Sigmoid colon (tissue), 7 donors: Measurements from ENCODE around the gene RABEP1. TPM values are rescaled to one million over a fixed set of nuclear protein-coding genes. Genes with fewer than 3 reads are reported as not detected.

Experiments used
- DNase-seq: peaks from one replicate; pipeline ENCODE4 v3.0.0-alpha.2; 2019
- H3K27ac ChIP-seq, 4 donors: fragments of 200-600 bp; sonication (generic); one replicate each; pipeline ENCODE4 v1.5.1; 2016 to 2019; ENCODE audit warnings: mild to moderate bottlenecking in 1 of 4
- H3K27me3 ChIP-seq, 3 donors: fragments of 200-600 bp; sonication (generic); one replicate each; pipeline ENCODE4 v1.5.1; 2019; ENCODE audit warnings: mild to moderate bottlenecking in 1 of 3
- H3K36me3 ChIP-seq, 4 donors: fragments of 200-600 bp; sonication (generic); one replicate each; pipeline ENCODE4 v1.5.1; 2016 to 2019
- H3K4me1 ChIP-seq, 4 donors: fragments of 200-600 bp; sonication (generic); one replicate each; pipeline ENCODE4 v1.5.1; 2017 to 2019
- H3K4me3 ChIP-seq, 4 donors: fragments of 200-600 bp; sonication (generic); one replicate each; pipeline ENCODE4 v1.5.1; 2017 to 2019; ENCODE audit warnings: mild to moderate bottlenecking in 2 of 4, moderate library complexity in 1 of 4
- H3K9me3 ChIP-seq, 4 donors: fragments of 200-600 bp in 3 of 4; sonication (generic) in 3 of 4; one replicate each; pipeline versions ENCODE4 v1.5.1 to v1.6.1; 2013 to 2019
- EP300 ChIP-seq, 4 donors: sonication (generic); formaldehyde crosslinking; IDR thresholded peaks; one replicate each; pipeline ENCODE4 v1.6.1; 2017; ENCODE audit warnings: antibody characterized with exemption in 4 of 4
- POLR2A ChIP-seq, 2 donors: fragments of 450-650 bp; IDR thresholded peaks; one replicate each; pipeline ENCODE4 v1.6.1; 2016; ENCODE audit warnings: antibody characterized with exemption in 2 of 2, mild to moderate bottlenecking in 2 of 2, moderate library complexity in 2 of 2
- POLR2AphosphoS5 ChIP-seq, 4 donors: sonication (generic); formaldehyde crosslinking; IDR thresholded peaks; one replicate each; pipeline ENCODE4 v1.6.1; 2017; ENCODE audit warnings: antibody characterized with exemption in 4 of 4
- WGBS, 2 donors: extraction: QIAGEN DNeasy Blood & Tissue Kit; methylation state at CpG; one replicate each; pipeline ENCODE4 v1.1.7; 2013; 5-methylcytosine and 5-hydroxymethylcytosine counted together
- intact Hi-C: fragments of 100-400 bp; cut with DNase I; formaldehyde crosslinking; loops from one replicate; pipeline ENCODE4 v1.15.1; 2023
- polyA plus RNA-seq, 3 donors: library from polyadenylated mRNA; stranded (reverse); fragments of 200-250 nt; gene quantifications; one replicate each; pipeline ENCODE4 v1.2.3, GENCODE V29; 2013
- total RNA-seq, 4 donors: library from RNA; depleted of rRNA; stranded (reverse); fragments of >200 nt; gene quantifications; one replicate each; pipeline ENCODE4 v1.1.0, GENCODE V29; 2016
- TF ChIP-seq, protein P1 (sequence below), 4 experiments: fragments of 450-650 bp in 3 of 4; fragments of 200-600 bp in 1 of 4; IDR thresholded peaks; one replicate each; pipeline ENCODE4 v1.5.1; 2016 to 2019; ENCODE audit warnings: antibody characterized with exemption in 4 of 4, mild to moderate bottlenecking in 3 of 4, moderate library complexity in 2 of 4
- donor health status: healthy with polysubstance abuse.
- donor health status: Bipolar disorder and iron deficiency.
- donor health status: healthy.

Gene RABEP1
- total and polyA plus RNA-seq, 7 donors = 12.7 to 52.9 (median 39.8) TPM

DNA sequence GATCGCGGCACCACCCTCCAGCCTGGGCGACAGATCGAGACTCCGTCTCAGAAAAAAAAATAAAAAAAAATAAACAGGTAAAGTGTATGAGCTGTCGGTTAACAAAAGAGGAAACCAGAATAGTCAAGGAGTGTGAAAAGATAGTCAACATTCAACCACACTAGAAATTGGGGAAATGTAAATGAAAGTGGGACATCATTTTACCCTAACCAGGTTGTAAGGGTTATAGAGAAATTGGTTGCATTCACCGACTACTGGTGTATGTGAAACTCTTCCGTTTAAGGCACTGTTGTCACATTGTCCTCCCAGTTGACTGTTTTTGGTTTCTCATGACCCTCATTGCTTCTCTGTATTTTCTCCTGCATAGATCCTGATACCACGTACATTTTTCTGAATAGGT, 62.8 kb downstream of the RABEP1 start:
- Histone ChIP-seq H3K27me3 (no peaks in the 10 kb centered on the region), H3K27ac (no peak overlapping the region), H3K4me1 (no peaks in the 10 kb centered on the region), H3K4me3 (no peak overlapping the region), H3K36me3 (peaks cover 16 to 60% (median 22%) of the 10 kb centered on the region in 4 donors), H3K9me3 (no peaks in the 10 kb centered on the region)
- no peak for DNase-seq
- intact Hi-C loops = no loop called here
- 89 to 94% methylated on average over 9 of the region's 9 CpGs for WGBS, 2 donors
- TF ChIP-seq POLR2A (IDR thresholded peaks at IDR 0.05) = no peak
- TF ChIP-seq POLR2AphosphoS5 (IDR thresholded peaks at IDR 0.05) = no peak
- TF ChIP-seq, protein P1, sequence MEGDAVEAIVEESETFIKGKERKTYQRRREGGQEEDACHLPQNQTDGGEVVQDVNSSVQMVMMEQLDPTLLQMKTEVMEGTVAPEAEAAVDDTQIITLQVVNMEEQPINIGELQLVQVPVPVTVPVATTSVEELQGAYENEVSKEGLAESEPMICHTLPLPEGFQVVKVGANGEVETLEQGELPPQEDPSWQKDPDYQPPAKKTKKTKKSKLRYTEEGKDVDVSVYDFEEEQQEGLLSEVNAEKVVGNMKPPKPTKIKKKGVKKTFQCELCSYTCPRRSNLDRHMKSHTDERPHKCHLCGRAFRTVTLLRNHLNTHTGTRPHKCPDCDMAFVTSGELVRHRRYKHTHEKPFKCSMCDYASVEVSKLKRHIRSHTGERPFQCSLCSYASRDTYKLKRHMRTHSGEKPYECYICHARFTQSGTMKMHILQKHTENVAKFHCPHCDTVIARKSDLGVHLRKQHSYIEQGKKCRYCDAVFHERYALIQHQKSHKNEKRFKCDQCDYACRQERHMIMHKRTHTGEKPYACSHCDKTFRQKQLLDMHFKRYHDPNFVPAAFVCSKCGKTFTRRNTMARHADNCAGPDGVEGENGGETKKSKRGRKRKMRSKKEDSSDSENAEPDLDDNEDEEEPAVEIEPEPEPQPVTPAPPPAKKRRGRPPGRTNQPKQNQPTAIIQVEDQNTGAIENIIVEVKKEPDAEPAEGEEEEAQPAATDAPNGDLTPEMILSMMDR (IDR thresholded peaks at IDR 0.05) = no peak
- TF ChIP-seq EP300 (IDR thresholded peaks at IDR 0.05) = no peak

DNA sequence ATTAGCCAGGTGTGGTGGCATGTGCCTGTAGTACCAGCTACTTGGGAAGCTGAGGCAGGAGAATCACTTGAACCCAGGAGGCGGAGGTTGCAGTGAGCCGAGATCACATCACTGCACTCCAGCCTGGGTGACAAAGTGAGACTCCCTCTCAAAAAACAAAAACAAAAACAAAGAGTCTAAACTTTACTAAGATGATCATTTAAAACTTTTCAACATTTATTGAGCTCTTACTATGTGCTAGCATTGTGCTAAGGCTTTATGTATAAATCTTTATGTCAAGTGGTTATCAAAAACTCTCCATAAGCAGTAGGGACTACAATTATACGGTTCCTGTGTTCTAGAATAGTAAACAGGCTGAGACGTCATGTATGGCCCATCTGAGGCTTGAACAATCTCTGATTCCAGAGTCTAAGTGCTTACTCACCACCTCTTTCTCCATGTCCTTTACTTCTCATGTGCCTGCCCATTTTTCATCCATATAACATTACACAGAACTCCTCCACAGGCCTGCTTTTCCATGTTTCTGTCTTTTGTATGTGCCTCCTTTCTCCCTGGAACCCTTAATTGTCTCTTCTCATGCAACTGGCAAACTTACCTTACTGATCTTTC, 70.7 kb downstream of the RABEP1 start:
- Histone ChIP-seq H3K4me1 (no peaks in the 10 kb centered on the region), H3K9me3 (no peaks in the 10 kb centered on the region), H3K4me3 (no peak overlapping the region), H3K27ac (no peak overlapping the region), H3K36me3 (peaks cover 4 to 95% (median 17%) of the 10 kb centered on the region in 4 donors), H3K27me3 (no peaks in the 10 kb centered on the region)
- no peak for DNase-seq
- WGBS, 2 donors = 91 to 94% methylated on average over 4 of the region's 4 CpGs
- intact Hi-C loops = no loop called here
- no peak for TF ChIP-seq POLR2AphosphoS5 (IDR thresholded peaks at IDR 0.05)
- no peak for TF ChIP-seq POLR2A (IDR thresholded peaks at IDR 0.05)
- no peak for TF ChIP-seq EP300 (IDR thresholded peaks at IDR 0.05)
- TF ChIP-seq, protein P1 (IDR thresholded peaks at IDR 0.05) = no peak

DNA sequence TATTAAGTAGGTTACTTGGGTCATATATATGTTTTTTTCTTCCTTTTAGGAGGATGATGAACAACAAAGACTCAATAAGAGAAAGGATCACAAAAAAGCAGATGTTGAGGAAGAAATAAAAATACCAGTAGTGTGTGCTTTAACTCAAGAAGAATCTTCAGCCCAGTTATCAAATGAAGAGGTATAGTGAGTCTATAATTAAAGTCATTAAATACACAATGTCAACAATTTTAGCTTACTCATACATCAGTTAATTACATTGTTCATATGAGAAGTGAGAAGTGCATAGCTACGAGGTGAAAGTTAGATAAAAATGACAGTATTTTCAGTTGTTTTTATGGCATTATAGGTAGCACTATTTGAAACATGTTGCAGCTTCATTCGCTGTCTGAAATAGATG, 72.2 kb downstream of the RABEP1 start:
- TF ChIP-seq POLR2A (IDR thresholded peaks at IDR 0.05) (no peak), POLR2AphosphoS5 (IDR thresholded peaks at IDR 0.05) (no peak), EP300 (IDR thresholded peaks at IDR 0.05) (no peak)
- TF ChIP-seq, protein P1 (IDR thresholded peaks at IDR 0.05) = no peak
- DNase-seq = no peak
- Histone ChIP-seq H3K4me3 (no peak overlapping the region), H3K27ac (peak overlapping the region in 1 of 4 donors; percentile 45), H3K36me3 (peaks cover 8 to 94% (median 16%) of the 10 kb centered on the region in 4 donors), H3K27me3 (no peaks in the 10 kb centered on the region), H3K4me1 (no peaks in the 10 kb centered on the region), H3K9me3 (no peaks in the 10 kb centered on the region)
- WGBS, 2 donors = 70 to 84% methylated on average over 2 of the region's 2 CpGs
- intact Hi-C loops = no loop called here

DNA sequence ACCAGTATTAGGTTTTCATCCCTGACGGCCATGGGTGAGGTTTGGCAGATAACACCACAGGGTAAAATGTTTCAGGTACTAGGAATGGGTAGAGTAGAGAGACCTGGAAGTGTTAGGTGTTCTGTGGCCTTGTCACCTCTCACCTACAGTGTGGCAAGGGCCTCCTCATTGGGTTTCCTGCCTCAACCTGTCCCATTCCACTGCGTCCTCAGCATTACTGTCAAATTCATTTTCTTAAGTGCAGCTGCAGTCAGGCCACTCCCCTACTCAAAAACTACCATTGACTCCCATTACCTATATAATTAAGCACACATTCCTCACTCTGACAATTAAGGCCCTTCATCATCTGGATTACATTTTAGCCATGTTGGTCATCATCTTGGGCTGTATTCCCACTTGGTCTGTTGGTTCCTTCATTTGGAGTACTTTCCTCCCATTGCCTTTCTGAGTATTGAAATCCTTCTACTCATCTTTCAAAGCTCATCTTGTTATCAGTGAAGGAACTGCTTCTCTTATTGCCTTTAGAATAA, 72.9 kb downstream of the RABEP1 start:
- H3K4me3 ChIP-seq = no peak overlapping the region
- WGBS, 2 donors = 89 to 91% methylated on average over 2 of the region's 2 CpGs
- no peak for TF ChIP-seq POLR2AphosphoS5 (IDR thresholded peaks at IDR 0.05)
- TF ChIP-seq EP300 (IDR thresholded peaks at IDR 0.05) = no peak
- TF ChIP-seq, protein P1 (IDR thresholded peaks at IDR 0.05) = no peak
- no peaks in the 10 kb centered on the region for H3K9me3 ChIP-seq
- H3K4me1 ChIP-seq = no peaks in the 10 kb centered on the region
- DNase-seq = no peak
- H3K27ac ChIP-seq = peak overlapping the region in 1 of 4 donors; percentile 45
- intact Hi-C loops = no loop called here
- H3K36me3 ChIP-seq = peaks cover 9 to 89% (median 14%) of the 10 kb centered on the region in 4 donors
- H3K27me3 ChIP-seq = no peaks in the 10 kb centered on the region
